ENCODE results near the gene LAX1. TPM values are rescaled to one million over a fixed set of nuclear protein-coding genes. Genes with fewer than 3 reads are reported as not detected.
"Not testable (repeated sequence)": the region's sequence is repeated elsewhere in the genome, so short reads cannot be mapped to it uniquely, and the experiment has no call there.

Gene LAX1
- total RNA-seq, 1 donor = 11.9 TPM

- H3K4me3 ChIP-seq (ENCODE audit: low read length); H3K27me3 ChIP-seq (ENCODE audit: insufficient read depth, low read length); H3K9me3 ChIP-seq (ENCODE audit: low read depth, low read length): not testable (repeated sequence)
- H3K4me1 ChIP-seq (ENCODE audit: insufficient read depth, low read length) = peaks cover 23% of the 10 kb centered on the region
These were observed 6.2 kb upstream of the LAX1 start for GRCh38 chr1:203758749-203759148.

GRCh38 chr1:203760506-203760905 lies 4.5 kb upstream of the LAX1 start:
- no peaks in the 10 kb centered on the region for H3K9me3 ChIP-seq (ENCODE audit: low read depth, low read length)
- H3K4me3 ChIP-seq (ENCODE audit: low read length) = no peak overlapping the region
- H3K4me1 ChIP-seq (ENCODE audit: insufficient read depth, low read length) = peaks cover 17% of the 10 kb centered on the region
- no peaks in the 10 kb centered on the region for H3K27me3 ChIP-seq (ENCODE audit: insufficient read depth, low read length)

GRCh38 chr1:203761958-203762357 lies 3.0 kb upstream of the LAX1 start:
- peaks cover 20% of the 10 kb centered on the region for H3K4me1 ChIP-seq (ENCODE audit: insufficient read depth, low read length)
- H3K4me3 ChIP-seq (ENCODE audit: low read length); H3K27me3 ChIP-seq (ENCODE audit: insufficient read depth, low read length); H3K9me3 ChIP-seq (ENCODE audit: low read depth, low read length): not testable (repeated sequence)

GRCh38 chr1:203763505-203763904 lies 1.5 kb upstream of the LAX1 start:
- Histone ChIP-seq H3K4me3 (ENCODE audit: low read length) (no peak overlapping the region), H3K27me3 (ENCODE audit: insufficient read depth, low read length) (no peaks in the 10 kb centered on the region), H3K4me1 (ENCODE audit: insufficient read depth, low read length) (peaks cover 35% of the 10 kb centered on the region), H3K9me3 (ENCODE audit: low read depth, low read length) (no peaks in the 10 kb centered on the region)

GRCh38 chr1:203764105-203765028 lies 616 bp upstream of the LAX1 start:
- H3K4me1 ChIP-seq (ENCODE audit: insufficient read depth, low read length) = peaks cover 43% of the 10 kb centered on the region
- no peaks in the 10 kb centered on the region for H3K27me3 ChIP-seq (ENCODE audit: insufficient read depth, low read length)
- H3K9me3 ChIP-seq (ENCODE audit: low read depth, low read length) = no peaks in the 10 kb centered on the region
- peak overlapping the region; percentile 35 for H3K4me3 ChIP-seq (ENCODE audit: low read length)

- H3K9me3 ChIP-seq (ENCODE audit: low read depth, low read length) = no peaks in the 10 kb centered on the region
- H3K4me3 ChIP-seq (ENCODE audit: low read length) = no peak overlapping the region
- peaks cover 51% of the 10 kb centered on the region for H3K4me1 ChIP-seq (ENCODE audit: insufficient read depth, low read length)
- no peaks in the 10 kb centered on the region for H3K27me3 ChIP-seq (ENCODE audit: insufficient read depth, low read length)
These were observed 3.3 kb downstream of the LAX1 start for GRCh38 chr1:203768256-203768655.

GRCh38 chr1:203769505-203770343 lies 4.7 kb downstream of the LAX1 start:
- H3K4me3 ChIP-seq (ENCODE audit: low read length) = no peak overlapping the region
- H3K27me3 ChIP-seq (ENCODE audit: insufficient read depth, low read length) = no peaks in the 10 kb centered on the region
- peaks cover 37% of the 10 kb centered on the region for H3K4me1 ChIP-seq (ENCODE audit: insufficient read depth, low read length)
- H3K9me3 ChIP-seq (ENCODE audit: low read depth, low read length) = no peaks in the 10 kb centered on the region

GRCh38 chr1:203771901-203772301 lies 6.9 kb downstream of the LAX1 start:
- no peaks in the 10 kb centered on the region for H3K9me3 ChIP-seq (ENCODE audit: low read depth, low read length)
- H3K27me3 ChIP-seq (ENCODE audit: insufficient read depth, low read length) = no peaks in the 10 kb centered on the region
- peaks cover 32% of the 10 kb centered on the region for H3K4me1 ChIP-seq (ENCODE audit: insufficient read depth, low read length)
- H3K4me3 ChIP-seq (ENCODE audit: low read length) = no peak overlapping the region

GRCh38 chr1:203772836-203773235 lies 7.9 kb downstream of the LAX1 start:
- Histone ChIP-seq H3K4me1 (ENCODE audit: insufficient read depth, low read length) (peaks cover 23% of the 10 kb centered on the region), H3K4me3 (ENCODE audit: low read length) (no peak overlapping the region), H3K9me3 (ENCODE audit: low read depth, low read length) (no peaks in the 10 kb centered on the region), H3K27me3 (ENCODE audit: insufficient read depth, low read length) (no peaks in the 10 kb centered on the region)

- H3K4me1 ChIP-seq (ENCODE audit: insufficient read depth, low read length) = no peaks in the 10 kb centered on the region
- H3K27me3 ChIP-seq (ENCODE audit: insufficient read depth, low read length) = no peaks in the 10 kb centered on the region
- H3K4me3 ChIP-seq (ENCODE audit: low read length) = no peak overlapping the region
- H3K9me3 ChIP-seq (ENCODE audit: low read depth, low read length) = no peaks in the 10 kb centered on the region
These were observed 11.7 kb downstream of the LAX1 start for GRCh38 chr1:203776636-203777035.

GRCh38 chr1:203777596-203777995 lies 12.6 kb downstream of the LAX1 start:
- H3K9me3 ChIP-seq (ENCODE audit: low read depth, low read length) = no peaks in the 10 kb centered on the region
- H3K4me3 ChIP-seq (ENCODE audit: low read length) = no peak overlapping the region
- no peaks in the 10 kb centered on the region for H3K27me3 ChIP-seq (ENCODE audit: insufficient read depth, low read length)
- H3K4me1 ChIP-seq (ENCODE audit: insufficient read depth, low read length) = no peaks in the 10 kb centered on the region

- H3K4me3 ChIP-seq (ENCODE audit: low read length) = no peak overlapping the region
- no peaks in the 10 kb centered on the region for H3K4me1 ChIP-seq (ENCODE audit: insufficient read depth, low read length)
- H3K9me3 ChIP-seq (ENCODE audit: low read depth, low read length) = no peaks in the 10 kb centered on the region
- no peaks in the 10 kb centered on the region for H3K27me3 ChIP-seq (ENCODE audit: insufficient read depth, low read length)
These were observed 13.2 kb downstream of the LAX1 start for GRCh38 chr1:203778146-203778545.

GRCh38 chr1:203778789-203779188 lies 13.8 kb downstream of the LAX1 start:
- no peaks in the 10 kb centered on the region for H3K27me3 ChIP-seq (ENCODE audit: insufficient read depth, low read length)
- H3K4me1 ChIP-seq (ENCODE audit: insufficient read depth, low read length) = no peaks in the 10 kb centered on the region
- H3K9me3 ChIP-seq (ENCODE audit: low read depth, low read length) = no peaks in the 10 kb centered on the region
- H3K4me3 ChIP-seq (ENCODE audit: low read length) = no peak overlapping the region

GRCh38 chr1:203781962-203782361 lies 17.0 kb downstream of the LAX1 start:
- Histone ChIP-seq H3K9me3 (ENCODE audit: low read depth, low read length) (no peaks in the 10 kb centered on the region), H3K4me3 (ENCODE audit: low read length) (no peak overlapping the region), H3K4me1 (ENCODE audit: insufficient read depth, low read length) (no peaks in the 10 kb centered on the region), H3K27me3 (ENCODE audit: insufficient read depth, low read length) (no peaks in the 10 kb centered on the region)

GRCh38 chr1:203789966-203790365 lies 25.0 kb downstream of the LAX1 start:
- peaks cover 5% of the 10 kb centered on the region for H3K4me1 ChIP-seq (ENCODE audit: insufficient read depth, low read length)
- H3K27me3 ChIP-seq (ENCODE audit: insufficient read depth, low read length) = no peaks in the 10 kb centered on the region
- no peaks in the 10 kb centered on the region for H3K9me3 ChIP-seq (ENCODE audit: low read depth, low read length)
- no peak overlapping the region for H3K4me3 ChIP-seq (ENCODE audit: low read length)

Data from mononuclear cell (primary cell).